HepG2 (cell line): Measurements from ENCODE around the gene RPAP2.

Experiments used
- CHD2 ChIP-seq: IDR thresholded peaks from 2 replicates; pipeline ENCODE4 v1.6.1; 2011; ENCODE audit warnings: low read depth, low read length, improper control_type of control experiment
- CTCF ChIP-seq: sonication (generic); formaldehyde crosslinking; IDR thresholded peaks from 2 replicates; pipeline ENCODE4 v1.5.0; 2020; ENCODE audit warnings: mild to moderate bottlenecking, missing genetic modification reagents, moderate library complexity
- EZH2 ChIP-seq: conservative IDR thresholded peaks from 2 replicates; pipeline ENCODE4 v1.6.1; 2012; ENCODE audit warnings: mild to moderate bottlenecking, low read depth, low read length, moderate library complexity
- HNF4A ChIP-seq: sonication (generic); formaldehyde crosslinking; IDR thresholded peaks from 2 replicates; pipeline ENCODE4 v1.4.0; 2020; ENCODE audit warnings: missing genetic modification reagents
- KDM4B ChIP-seq: sonication (generic); formaldehyde crosslinking; IDR thresholded peaks from 2 replicates; pipeline ENCODE4 v1.4.0; 2020; ENCODE audit warnings: missing genetic modification reagents
- MAX ChIP-seq: IDR thresholded peaks from 2 replicates; pipeline ENCODE4 v1.6.1; 2012; ENCODE audit warnings: inconsistent platforms
- POLR2AphosphoS2 ChIP-seq: IDR thresholded peaks from 2 replicates; pipeline ENCODE4 v1.6.1; 2011; ENCODE audit warnings: low read depth, low read length, improper control_type of control experiment
- PREB ChIP-seq: sonication (generic); formaldehyde crosslinking; IDR thresholded peaks from 2 replicates; pipeline ENCODE4 v1.4.0; 2020; ENCODE audit warnings: missing genetic modification reagents
- STAG1 ChIP-seq: sonication (generic); formaldehyde crosslinking; IDR thresholded peaks from 2 replicates; pipeline ENCODE4 v1.4.0; 2020; ENCODE audit warnings: missing genetic modification reagents
- TAF1 ChIP-seq: sonication (generic); formaldehyde crosslinking; IDR thresholded peaks from 2 replicates; pipeline ENCODE4 v1.4.0; 2020; ENCODE audit warnings: missing genetic modification reagents
- ZNF24 ChIP-seq: fragments of 450-650 bp; IDR thresholded peaks from 2 replicates; pipeline ENCODE4 v1.6.1; 2017; ENCODE audit warnings: antibody characterized with exemption, mild to moderate bottlenecking
- ZNF501 ChIP-seq: sonication (generic); formaldehyde crosslinking; IDR thresholded peaks from 2 replicates; pipeline ENCODE4 v1.5.1; 2020; ENCODE audit warnings: mild to moderate bottlenecking, moderate library complexity, missing genetic modification reagents
- ZNF780A ChIP-seq: sonication (generic); formaldehyde crosslinking; IDR thresholded peaks from 2 replicates; pipeline ENCODE4 v1.8.0; 2022; ENCODE audit warnings: mild to moderate bottlenecking, missing genetic modification reagents, moderate library complexity

- no peak for TF ChIP-seq ZNF501 (CRISPR knock-in tag)
- TF ChIP-seq ZNF780A: no peak
- no peak for TF ChIP-seq STAG1
- TF ChIP-seq ZNF24: no peak
- TF ChIP-seq POLR2AphosphoS2: no peak
- no peak for TF ChIP-seq CTCF (CRISPR knock-in tag)
- TF ChIP-seq EZH2: no peak
- TF ChIP-seq TAF1 (CRISPR knock-in tag): no peak
- TF ChIP-seq MAX: no peak
- TF ChIP-seq HNF4A: no peak
- TF ChIP-seq CHD2: no peak
- no peak for TF ChIP-seq KDM4B (CRISPR knock-in tag)
- no peak for TF ChIP-seq PREB (CRISPR knock-in tag)
These were observed 39.5 kb upstream of the RPAP2 start for GRCh38 chr1:92259350-92259749.
